HUDEP-2 (cell line): ENCODE measurements around the gene SRGAP1.
A peak's percentile ranks its signal among the peaks of the same experiment; 100 is the strongest.
"Not testable (repeated sequence)": the region's sequence is repeated elsewhere in the genome, so short reads cannot be mapped to it uniquely, and the experiment has no call there.

ENCODE experiments used
- DNase-seq, 76 experiments: peaks; one replicate each; lab custom pipeline; 2025; ENCODE audit not compliant: unreplicated experiment in 76 of 76; lab: John Stamatoyannopoulos, UW

SRGAP1 gene

DNA sequence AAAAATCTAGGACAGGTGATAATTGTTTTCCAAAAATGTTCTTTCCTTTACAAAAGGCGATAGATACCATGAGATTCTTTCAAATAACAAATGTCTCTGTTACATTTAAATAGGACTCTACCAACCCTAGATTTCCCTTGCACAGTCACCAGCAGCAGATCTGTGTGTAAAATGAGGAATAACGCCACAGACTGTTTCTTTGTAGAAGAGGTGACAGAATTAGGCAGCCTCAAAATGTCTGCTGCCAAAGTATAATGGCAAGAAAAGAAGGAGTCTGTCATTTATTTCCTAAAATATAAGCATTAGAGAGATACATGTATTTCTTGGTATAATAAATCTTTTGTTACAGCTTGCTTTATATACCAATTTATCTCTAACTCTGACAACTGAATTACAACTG lies 8.5 kb upstream of the SRGAP1 start:
- DNase-seq = no peak

DNA sequence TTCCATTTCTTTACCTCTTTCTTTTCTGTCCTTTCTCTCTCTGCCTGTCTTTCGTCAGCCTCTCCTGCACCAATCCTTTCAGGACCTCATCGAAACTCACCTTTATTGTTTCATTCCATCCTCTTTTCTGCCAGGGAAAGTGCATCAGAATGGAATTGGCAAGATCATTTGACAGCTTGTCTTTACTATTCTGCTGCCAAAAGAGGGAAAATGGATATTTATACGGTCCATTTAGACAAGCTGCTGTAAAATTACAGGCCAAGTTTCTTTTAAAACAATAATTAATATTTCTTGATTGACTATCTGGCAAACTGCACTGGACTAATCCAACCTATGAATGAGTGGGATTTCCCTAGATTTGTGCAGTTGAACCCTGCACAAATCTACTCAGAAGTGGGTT lies 7.6 kb upstream of the SRGAP1 start:
- no peak for DNase-seq

DNA sequence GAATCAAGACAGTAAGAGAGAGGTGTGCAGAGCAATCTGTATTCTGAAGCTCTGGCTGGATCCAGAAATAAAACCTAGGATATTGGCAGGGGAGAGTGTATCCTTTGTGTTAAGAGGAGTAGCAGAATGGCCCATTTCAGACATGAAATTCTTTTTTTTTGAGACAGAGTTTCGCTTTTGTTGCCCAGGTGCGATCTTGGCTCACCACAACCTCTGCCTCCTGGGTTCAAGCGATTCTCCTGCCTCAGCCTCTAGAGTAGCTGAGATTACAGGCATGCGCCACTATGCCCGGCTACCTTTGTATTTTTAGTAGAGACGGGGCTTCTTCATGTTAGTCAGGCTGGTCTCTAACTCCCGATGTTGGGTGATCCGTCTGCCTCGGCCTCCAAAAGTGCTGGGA lies 6.1 kb upstream of the SRGAP1 start:
- no peak for DNase-seq

DNA sequence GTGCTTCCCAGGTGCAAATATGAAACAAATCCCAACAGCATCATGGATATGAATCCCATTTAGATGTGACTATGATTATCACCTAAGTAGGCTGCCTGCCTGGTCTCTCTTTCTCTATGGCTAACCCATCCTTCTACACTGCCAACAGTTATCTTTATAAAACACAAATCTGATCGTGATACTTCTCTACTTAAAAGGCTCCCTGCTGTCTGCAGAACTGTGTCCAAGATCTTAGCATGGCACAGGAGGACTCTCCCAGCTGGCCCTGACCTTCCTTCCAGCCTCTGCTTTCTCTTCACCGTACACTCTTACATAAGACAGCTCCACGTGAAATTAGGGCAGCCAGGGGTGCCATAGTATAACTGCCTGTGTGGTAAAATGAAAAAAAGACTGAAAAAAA lies 3.5 kb upstream of the SRGAP1 start:
- no peak for DNase-seq

DNA sequence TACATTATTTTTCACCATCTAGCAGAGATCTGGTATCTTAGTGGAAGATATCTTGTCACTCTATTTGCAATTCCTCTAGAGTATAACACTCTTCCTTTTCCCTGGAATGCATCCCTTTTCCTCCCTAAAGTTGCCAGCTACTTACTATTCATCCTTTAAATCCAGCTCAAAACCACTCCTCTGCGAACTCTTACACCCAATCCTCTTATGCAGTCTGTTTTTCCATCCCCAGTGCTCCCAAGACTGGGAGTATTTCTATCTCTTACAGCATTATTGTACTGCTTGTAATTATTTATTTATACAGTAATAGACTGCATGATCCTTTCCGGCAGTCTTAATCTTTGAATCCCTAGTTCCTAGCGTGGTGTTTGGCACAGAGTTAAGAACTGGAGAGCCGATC lies 2.9 kb upstream of the SRGAP1 start:
- no peak for DNase-seq

DNA sequence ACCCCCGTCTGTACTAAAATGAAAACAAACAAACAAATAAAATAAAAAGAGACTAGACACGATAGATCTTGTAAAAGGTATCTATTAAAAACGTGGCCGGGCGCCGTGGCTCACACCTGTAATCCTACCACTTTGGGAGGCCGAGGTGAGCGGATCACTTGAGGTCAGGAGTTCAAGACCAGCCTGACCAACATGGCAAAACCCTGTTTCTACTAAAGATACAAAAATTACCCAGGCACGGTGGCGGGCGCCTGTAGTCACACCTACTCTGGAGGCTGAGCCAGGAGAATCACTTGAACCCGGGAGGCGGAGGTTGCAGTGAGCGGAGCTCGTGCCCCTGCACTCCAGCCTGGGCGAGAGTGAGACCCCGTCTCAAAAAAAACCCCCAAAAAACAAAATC lies 1.8 kb upstream of the SRGAP1 start:
- not testable (repeated sequence) for DNase-seq

DNA sequence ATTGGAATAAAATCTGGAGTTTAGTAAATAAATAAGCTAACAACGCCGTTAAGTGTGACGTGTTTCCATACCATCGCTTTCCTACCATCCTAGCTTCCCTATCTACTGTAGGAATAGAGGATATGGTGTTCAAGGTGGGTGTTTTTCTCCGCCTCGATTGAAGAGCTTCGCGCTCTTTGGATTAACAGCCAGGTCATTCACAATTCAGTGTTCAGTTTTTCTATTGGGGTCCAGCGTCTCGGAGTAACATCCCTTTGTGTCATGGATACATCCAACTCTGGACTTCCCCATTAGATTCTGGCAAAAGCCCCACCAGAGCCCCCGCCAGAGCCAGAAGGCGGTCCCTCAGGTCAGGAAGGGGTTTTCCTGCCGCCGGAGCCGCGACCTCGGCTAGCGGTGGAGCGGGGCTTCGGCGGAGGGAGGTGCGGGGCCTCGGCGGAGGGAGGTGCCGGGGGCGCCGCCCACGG lies 1.2 kb upstream of the SRGAP1 start:
- no peak for DNase-seq

DNA sequence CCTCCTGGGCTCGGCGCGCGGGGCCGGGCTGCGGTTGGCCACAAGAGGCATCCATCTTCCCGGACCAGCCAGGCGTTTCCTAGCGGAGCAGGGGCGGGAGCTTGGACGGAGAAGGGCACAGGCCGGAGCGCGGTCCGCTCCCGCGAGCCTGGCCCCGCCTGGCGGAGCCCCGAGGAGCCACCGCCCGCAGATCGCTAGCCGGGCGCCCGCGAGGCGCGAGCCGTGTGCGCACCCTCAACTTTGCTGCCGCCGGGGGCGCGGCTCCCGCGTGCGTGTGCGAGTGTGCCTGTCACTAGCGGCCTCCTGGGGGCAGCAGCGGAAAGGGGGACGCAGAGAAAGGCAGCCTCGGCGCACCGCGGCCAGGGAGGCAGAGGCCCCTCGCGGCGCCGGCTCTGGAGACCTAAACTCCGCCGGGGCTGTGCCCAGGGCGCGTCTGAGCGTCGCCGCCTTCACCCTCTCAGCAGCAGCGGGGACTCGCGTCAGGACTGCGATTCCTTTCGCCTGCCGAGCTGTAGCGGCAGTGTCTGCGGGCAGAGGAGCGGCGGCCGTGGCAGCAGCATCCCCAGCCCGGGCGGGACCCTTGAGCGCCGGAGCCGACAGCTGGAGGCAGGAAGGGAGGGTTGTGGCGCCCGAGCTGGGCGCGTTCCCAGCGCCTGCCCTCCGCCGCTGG lies 644 bp upstream of the SRGAP1 start:
- DNase-seq = peak in 68 of 76 experiments; percentile 4 to 78 (median 56)

DNA sequence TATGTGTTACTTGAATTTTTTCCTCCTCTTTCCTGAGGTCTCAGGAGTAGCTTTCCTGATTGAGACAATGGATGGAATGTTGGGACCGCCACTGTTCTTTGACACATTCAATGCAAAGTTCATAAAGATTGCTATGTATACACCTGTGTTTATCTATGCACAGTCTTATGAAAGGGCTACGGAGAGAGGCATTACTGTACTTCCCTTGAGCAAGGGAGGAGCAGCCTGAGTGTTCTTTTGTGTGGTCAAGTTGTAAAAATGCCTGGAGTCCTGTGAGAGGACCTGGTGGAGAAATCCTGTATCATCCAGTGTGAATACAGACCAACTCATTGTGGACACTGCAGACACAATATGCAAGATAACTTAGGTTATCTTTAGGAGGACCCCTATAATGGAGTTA lies 1.2 kb downstream of the SRGAP1 start:
- DNase-seq = no peak

DNA sequence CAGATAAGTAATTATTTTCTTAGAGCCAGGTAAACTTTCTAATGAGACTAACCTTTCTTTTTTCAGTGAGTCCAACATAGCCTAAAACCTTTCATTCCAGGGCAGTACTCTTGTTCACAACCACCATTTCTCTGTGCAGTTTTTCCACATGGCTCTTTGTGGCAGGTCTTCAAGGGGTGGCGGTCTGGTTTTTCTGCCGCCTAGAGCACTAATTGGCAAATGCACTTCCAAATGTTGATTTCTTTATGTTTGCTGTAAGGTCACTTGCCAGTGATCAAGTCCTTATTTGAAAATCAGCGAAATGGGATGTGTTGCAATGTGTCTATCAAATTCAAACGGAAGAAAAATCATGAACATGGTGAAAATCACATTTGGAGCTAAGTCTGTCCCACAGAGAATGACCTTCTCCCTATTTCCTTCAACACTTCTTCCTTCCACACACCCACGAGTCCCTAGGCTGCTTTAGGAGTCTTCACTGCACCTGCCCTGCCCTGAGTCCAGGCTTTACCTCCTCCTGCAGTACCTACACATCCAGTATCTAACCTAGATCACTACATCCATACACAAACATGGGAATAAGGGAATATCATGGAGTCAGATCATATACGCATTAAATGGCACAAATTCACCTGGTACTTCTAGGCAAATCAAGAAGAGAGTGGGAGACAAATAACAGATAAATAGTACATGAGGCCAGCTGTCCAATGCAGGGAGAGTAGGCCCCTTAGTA lies 1.9 kb downstream of the SRGAP1 start:
- DNase-seq = no peak

DNA sequence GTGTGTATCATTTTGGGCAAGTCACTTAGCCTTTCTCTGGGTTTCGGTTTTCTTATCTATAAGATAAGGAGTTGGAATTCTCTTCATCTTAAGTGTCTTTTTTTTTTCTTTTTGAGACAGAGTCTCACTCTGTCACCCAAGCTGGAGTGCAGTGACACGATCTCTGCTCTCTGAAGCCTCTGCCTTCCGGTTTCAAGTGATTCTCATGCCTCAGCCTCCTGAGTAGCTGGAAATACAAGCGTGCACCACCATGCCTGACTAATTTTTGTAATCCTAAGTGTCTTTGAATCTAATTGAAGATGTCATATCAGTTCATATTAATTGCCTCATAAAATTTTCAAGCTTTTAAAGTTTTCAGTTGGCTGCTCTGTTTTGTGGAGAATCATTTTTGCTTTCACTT lies 4.0 kb downstream of the SRGAP1 start:
- no peak for DNase-seq

DNA sequence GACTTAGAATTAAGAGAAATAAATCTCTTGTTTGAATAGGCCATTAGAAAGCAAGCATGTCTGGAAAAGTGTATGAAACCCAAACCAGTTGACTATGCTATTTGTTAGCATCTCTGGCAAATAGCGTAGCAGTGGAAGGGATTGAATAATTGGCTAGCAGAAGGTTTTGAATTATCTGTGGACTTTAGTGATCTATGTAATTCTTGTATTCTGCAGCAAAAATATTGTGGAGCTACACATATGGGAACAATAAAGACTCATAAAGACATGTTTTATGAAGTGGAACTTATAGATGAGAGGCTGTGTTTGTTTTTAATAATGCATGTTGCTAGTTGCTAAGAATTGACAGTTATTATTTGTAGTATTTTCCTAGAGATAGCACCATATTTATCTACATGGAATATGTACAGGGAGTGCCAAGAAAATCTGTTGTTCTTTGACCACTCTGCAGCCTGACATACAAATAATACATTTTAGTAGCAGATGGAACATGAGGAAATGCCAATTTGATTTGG lies 4.7 kb downstream of the SRGAP1 start:
- DNase-seq = no peak

DNA sequence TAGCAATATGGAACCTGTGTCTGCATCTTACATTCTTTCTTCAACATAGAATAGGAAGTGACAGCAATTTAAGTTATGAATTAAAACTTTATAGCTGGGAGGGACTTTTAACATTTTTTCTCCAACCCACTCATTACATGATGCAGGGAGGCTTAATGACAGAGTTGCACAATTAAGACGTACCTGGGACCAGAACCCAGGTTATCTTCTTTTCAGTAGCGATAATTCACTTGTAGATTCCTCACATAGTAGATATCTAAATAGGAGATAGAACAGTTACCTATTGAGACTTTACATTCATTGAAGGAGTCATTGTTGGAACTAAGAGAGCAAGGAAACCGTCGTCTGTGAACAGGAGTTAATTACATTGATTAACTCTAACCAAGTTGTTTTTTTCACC lies 5.1 kb downstream of the SRGAP1 start:
- no peak for DNase-seq

DNA sequence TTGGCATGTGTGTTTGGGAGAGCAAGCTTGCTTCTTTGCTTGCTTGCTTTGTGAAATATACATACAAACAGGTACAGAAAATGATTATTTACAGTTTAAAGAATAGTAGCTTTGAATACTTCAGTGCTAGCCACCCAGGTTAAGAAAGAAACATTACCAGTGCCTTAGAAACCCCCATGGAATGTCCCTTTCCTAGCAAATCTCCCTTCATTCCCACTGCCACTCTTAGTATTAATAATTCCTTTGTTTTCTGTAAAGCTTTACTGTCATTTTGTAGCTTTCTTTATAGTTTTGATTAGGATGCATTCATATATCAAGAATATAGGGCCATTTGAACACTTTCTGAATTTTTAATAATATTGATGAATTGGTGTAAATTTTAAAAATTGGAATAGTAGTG lies 9.5 kb downstream of the SRGAP1 start:
- no peak for DNase-seq

DNA sequence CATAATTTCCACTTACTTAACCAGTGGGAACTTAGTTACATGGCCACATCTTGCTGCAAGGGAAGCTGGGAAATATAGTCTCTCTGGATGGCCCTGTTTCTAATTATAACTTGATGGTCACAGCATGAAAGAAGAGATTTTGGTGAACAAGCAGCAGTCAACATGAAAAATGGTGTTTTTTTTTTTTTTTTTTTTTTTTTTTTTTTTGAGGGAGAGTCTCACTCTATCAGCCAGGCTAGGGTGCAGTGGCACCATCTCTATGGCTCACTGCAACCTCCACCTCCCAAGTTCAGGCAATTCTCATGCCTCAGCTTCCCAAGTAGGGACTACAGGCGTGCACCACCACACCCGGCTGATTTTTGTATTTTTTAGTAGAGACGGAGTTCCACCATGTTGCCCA lies 10.8 kb downstream of the SRGAP1 start:
- no peak for DNase-seq

DNA sequence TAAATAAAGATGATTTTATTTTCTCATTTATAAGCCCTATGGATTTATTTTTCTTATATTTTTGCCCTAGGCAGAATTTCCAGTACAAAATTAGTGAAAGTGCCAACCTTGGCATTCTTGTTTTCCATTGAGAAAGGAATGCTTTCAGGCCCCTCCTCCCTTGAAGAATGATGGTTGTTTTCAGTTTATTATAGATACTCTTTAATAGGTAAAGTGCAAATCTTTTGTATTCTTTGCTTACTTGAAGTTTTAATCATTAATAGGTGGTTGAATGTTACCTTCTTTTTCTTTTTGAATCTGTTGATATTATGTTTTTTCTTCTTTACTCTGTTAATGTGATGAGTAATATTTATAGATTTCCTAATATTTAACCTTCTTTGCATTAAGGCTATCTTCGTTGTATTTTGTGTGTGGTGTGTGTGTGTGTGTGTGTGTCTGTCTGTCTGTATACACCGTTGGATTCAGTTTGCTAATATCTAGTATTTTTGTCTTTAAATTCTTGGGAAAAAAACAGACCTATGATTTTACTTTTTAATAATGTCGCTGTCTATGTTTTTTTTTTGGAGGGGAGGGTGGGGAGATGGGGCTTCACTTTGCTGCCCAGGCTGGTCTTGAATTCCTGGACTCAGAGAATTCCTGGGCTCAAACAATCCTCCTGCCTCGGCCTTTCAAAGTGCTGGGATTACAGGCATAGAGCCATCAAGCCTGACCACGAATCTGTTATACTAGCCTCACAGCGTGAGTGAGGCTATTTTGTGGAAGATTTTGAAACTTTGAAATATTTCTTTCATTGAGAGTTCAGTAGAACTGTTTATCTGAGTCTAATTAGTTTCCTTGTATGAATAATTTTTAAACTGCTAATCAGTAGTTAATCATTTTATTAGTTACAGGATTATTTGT lies 13.5 kb downstream of the SRGAP1 start:
- no peak for DNase-seq

DNA sequence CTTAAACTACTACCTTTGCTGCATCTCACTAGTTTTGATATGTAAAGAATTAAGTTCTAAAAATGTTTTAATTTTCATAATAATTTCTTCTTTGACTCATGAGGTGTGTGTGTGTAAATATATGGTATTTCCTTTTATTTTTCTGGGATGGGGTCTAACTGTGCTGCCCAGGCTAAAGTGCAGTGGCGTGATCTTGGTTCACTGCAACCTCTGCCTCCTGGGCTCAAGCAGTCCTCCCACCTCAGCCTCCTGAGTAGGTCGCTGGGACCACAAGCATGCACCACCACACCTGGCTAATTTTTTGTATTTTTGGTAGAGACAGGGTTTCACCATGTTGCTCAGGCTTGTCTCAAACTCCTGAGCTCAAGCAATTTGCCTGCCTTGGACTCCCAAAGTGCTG lies 15.4 kb downstream of the SRGAP1 start:
- DNase-seq = not testable (repeated sequence)

DNA sequence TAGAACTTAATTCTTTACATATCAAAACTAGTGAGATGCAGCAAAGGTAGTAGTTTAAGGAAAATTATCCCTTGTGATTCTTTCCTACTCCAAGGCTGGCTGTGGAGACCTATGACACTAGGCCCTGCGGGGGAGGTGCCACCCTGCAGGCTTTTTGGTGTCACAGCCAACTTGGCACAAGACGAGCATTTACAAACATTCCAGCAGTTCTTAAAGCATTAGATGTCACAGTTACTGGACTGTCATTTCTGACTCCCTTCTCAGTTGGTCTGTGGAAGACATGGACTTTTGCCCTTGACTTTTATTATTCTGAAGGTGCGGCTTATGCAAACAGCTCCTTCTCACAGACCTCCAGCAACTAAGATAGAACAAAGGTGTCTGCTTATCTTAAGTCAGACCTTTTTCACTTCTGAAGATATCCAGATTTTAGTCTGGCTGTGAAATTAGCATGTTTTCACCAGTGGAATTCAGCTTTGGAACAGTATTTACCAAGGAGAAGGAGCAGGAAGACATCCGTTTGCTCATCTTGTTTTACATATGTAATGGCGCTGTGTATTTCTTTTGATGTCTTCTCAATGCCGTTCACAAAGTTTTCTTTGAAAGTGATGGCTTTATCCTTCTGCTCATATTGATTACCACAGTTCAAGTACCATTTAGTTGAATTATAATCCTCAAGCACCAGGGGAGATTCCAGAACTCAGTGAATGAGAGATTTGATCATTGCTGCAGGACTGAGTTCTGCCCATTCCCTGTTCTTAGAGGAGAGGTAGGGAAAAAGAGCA lies 17.9 kb downstream of the SRGAP1 start:
- no peak for DNase-seq

DNA sequence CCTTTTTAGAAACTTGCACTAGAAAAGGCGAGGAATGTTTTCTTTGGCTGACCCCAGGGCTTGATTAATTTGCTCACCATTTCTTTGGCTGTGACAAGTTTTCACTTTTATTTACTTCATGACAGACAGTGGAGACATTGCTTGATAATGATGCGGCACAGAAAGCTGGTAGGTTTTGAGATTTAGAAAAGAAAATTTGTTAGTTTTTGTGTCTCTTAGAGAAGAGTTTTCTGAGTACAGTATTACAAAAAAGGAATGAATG lies 18.4 kb downstream of the SRGAP1 start:
- no peak for DNase-seq

DNA sequence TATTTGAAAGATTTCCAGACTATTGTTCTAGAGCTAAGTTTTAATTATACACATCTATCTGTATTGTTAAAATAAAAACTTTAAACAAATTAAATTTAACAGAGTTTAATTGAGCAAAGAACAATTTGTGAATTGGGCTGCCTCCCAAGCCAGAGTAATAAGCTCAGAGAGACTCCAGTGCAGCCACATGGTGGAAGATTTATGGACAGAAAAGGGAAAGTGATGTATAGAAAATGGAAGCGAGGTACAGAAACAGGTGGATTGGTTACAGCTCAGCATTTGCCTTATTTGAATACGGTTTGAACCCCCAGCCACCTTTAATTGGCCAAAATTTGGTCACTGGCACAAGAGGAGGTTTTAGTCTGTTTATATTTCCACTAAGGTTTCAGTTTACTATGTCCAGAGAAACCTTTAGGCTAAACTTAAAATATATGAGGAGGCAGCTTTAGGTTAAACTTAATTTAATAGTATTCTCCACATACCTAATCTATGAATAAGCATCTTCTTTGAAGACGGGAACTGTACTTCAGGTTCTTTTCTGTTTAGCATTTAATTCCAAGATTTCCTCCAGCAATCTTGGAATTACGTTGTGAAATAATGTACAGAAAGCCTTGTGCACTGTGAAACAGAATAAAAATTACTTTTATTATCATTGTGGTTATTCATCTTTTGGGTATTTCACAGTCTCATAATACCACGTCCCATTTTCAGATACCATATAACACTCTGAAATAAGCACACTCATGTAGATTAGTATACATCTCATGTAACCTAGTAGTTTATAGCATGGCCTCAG lies 19.4 kb downstream of the SRGAP1 start:
- no peak for DNase-seq
